Coronary artery (tissue), 2 donors: Measurements from ENCODE around the gene NUP210.

ENCODE experiments used
- DNase-seq: peaks from one replicate; pipeline ENCODE4 v3.0.0-alpha.2; 2017; ENCODE audit warnings: low spot score
- H3K27ac ChIP-seq, 2 donors: fragments of 200-600 bp; sonication (generic); one replicate each; pipeline ENCODE4 v1.5.1; 2016 to 2019
- H3K4me3 ChIP-seq: fragments of 200-600 bp; sonication (generic); 2 replicates; pipeline ENCODE4 v1.5.1; 2016; ENCODE audit warnings: mild to moderate bottlenecking, moderate library complexity
- TF ChIP-seq, protein P1 (sequence below): fragments of 200-600 bp; sonication (generic); IDR thresholded peaks from one replicate; pipeline ENCODE4 v1.5.1; 2019; ENCODE audit warnings: antibody characterized with exemption

NUP210 gene

DNA sequence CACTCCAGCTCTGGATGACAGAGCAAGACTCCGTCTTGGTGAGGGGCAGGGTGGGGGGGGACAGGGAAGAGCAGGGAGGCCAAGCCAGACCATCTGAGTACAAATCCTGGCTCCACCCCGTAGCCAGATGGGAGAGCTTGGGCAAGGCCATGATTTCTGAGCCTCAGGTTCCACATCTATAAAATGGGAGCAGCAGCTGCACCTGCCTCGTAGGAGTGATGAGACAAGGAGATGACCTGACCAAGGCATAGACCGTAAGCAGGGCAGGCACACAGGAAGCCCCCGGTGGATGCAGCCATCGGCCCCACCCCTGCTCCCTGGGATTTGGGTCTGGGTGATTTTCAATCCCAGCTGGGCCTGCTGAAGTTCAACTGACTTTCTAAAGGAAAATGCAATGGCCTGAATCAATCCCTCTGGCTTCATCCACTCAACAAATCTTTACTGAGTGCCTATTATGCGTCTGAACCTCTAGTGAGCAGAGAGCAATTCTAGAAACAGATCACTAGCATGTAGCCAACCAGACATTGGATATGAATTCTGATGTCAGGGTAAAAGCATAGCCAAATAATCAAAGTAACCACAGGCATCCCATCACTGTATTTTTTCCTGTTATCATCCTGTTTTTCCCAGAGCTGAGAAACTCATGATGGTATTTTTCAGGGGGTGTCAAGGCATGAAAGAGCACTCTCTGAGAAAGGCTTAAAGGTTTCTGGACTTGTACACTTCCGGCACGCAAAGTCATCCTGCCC is 141.2 kb downstream of the NUP210 start:
- TF ChIP-seq, protein P1, sequence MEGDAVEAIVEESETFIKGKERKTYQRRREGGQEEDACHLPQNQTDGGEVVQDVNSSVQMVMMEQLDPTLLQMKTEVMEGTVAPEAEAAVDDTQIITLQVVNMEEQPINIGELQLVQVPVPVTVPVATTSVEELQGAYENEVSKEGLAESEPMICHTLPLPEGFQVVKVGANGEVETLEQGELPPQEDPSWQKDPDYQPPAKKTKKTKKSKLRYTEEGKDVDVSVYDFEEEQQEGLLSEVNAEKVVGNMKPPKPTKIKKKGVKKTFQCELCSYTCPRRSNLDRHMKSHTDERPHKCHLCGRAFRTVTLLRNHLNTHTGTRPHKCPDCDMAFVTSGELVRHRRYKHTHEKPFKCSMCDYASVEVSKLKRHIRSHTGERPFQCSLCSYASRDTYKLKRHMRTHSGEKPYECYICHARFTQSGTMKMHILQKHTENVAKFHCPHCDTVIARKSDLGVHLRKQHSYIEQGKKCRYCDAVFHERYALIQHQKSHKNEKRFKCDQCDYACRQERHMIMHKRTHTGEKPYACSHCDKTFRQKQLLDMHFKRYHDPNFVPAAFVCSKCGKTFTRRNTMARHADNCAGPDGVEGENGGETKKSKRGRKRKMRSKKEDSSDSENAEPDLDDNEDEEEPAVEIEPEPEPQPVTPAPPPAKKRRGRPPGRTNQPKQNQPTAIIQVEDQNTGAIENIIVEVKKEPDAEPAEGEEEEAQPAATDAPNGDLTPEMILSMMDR: no peak
- Histone ChIP-seq H3K4me3 (no peak overlapping the region), H3K27ac (peak overlapping the region in 1 of 2 donors; percentile 87)
- no peak for DNase-seq

DNA sequence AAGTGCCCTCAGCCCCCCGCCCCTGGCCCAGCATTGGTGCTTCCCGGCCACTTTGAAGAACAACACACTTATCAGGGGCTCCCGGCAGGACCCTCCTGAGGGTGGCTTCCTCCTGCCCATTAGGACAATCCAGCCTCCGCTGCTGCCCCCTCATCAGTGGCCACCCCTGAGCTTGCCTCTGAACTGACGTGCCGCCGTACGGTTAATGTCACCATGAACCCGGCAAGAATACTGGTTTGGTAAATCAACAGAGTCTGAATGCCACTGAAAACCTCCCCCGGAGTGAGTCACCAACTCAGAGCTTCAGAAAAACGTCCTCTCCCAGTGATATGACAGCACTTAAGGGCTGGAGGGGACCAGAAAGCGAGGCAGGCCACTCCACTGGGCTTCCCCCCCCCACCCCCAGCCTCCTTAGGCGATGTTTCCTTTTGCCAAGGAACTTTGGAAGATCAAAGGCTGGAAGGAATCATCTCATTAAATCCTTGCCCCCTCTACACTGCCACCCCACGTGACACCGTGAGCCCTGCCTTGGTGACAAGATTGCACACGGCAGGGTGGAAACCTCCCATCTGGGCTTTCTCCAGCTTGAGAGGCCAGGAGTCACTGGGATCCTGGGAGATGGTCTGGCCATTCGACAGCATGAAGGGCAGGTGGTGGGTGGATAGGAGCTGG is 142.1 kb downstream of the NUP210 start:
- TF ChIP-seq, protein P1: no peak
- no peak for DNase-seq
- peak overlapping the region; percentile 61 for H3K4me3 ChIP-seq
- peak overlapping the region; percentile 59 to 87 for H3K27ac ChIP-seq

DNA sequence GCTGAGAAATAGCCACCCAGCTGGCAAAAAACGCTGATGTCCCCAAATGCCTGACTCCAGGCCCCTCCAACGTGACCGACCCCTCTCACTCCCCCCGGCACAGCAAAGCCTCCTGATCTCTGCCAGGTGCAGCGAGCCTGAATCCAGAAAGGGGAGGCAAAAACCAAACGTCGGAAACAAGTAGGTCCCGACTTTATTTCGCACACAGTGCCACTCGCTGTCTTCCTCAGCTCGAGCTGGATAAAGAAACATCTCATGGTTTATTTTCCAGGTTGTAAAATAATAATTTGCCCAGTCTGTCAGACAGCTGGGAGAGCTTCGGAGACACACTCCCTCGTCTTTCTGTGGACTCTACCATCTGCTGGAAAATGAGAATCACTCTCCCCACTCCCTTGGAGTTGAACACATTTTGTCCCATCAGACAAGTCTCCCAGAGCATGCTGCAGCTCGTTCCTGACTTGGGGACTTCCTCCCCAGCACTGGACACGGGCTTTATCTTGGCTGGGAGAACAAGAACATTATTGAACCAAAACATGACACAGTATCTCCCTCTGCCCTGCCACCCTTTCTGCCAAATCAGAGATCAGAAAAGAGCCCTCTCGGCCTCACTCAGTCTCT is 142.8 kb downstream of the NUP210 start:
- DNase-seq: no peak
- Histone ChIP-seq H3K27ac (peak overlapping the region; percentile 59 to 87), H3K4me3 (peak overlapping the region; percentile 61)
- TF ChIP-seq, protein P1: no peak

DNA sequence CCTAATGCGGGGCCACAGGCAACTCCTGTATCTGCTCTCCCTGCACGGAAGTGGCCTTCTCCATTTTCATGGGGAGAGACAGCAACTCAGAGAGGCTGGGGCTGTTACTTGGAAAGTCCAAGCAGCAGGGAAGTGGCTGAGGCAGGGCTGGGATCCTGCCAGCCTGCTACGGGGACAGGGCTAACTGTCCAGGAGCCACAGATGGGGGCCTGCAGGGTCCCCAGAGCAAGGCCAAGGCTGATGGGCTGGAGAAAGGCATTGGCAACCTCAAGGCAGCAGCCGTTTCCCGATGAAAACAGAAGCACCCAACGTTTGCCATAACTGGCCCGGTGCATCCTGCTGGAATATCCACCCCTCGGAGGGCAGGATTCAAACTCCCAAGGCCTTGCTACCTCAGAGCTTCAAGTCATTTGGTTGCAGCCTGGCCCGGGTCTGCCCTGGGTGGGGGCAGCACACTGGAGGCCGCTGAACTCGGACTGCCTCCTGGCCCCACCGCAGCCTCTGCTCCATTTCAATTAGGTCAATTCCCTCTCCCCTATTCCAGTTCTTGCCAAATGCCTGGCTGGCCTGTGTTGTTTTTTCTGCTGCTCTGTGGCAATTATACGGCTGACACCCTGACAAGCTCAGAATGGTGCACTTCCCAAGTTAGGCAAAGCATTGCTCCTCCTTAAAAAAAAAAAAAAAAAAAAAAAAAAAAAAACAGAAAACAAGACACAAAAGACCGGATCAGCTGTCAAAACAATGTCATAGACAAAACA is 143.5 kb downstream of the NUP210 start:
- peak overlapping the region in 1 of 2 donors; percentile 87 for H3K27ac ChIP-seq
- no peak overlapping the region for H3K4me3 ChIP-seq
- TF ChIP-seq, protein P1: no peak
- no peak for DNase-seq

DNA sequence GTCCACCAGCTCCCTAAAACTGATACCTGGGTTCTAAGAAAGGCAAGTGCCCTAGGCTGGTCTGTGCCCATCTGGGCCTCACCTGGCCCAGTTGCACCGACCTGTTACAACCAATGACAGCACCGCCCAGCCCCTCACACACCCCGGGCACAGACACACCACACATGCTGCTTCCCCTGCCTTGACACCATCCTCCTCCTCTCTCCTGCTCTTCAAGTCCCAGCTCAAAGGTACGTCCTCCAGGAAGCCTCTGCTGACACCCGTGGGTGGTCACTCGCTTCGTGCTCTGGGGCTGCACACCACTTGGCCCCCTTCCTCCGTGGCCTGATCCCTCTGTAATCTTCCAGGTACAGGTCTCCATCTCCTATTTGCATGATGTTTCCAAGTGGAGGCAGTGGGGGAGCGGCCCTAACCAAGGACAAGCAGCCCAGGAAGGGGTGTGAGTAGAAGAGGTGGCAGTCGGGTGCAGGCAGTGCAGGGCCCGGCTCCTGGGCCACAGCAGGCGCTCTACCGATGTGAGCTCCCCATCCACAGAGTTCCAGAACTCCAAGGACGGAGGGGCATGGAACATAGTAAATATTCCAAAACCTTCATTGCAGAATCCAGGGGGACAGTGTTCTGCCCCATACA is 144.6 kb downstream of the NUP210 start:
- DNase-seq: no peak
- H3K4me3 ChIP-seq: no peak overlapping the region
- TF ChIP-seq, protein P1: no peak
- no peak overlapping the region for H3K27ac ChIP-seq

DNA sequence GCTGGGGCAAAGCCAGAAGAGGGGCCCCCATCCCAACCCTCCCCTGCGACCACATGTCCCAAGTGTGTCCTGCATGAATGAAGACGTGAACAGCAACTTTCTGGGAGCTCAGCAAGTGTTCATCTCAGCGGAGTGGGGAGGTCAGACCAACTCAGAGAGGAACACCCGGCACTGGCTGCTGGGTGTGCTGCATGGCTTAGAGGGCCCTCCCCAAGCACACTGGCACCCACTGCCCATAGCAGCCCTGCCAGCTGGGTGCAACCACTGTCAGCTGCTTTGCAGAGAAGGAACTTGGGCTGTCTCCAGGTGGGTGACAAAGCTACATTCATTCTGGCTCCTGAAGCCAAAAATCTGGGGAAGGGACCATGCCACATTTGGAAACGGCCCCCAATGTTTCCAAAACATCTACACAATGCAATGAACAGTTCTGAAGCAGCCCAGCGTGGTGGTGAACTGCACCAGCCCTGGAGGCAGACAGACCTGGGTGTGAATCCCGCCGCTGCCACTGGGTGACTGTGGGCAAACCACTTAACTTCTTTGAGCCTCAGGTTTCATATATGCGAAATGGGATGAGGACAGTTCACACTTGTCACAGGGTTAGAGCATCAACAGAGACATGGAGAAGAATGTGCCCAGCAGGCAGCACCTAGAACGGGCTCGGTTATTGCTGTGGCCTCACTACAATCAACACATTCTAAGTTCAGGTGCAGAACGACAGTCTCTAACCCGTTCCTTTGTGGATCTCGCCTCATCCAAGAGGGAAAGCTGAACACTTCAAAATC is 145.4 kb downstream of the NUP210 start:
- Histone ChIP-seq H3K4me3 (no peak overlapping the region), H3K27ac (no peak overlapping the region)
- TF ChIP-seq, protein P1: no peak
- DNase-seq: no peak
